ENCODE data around the gene FBXO46. TPM values are rescaled to one million over a fixed set of nuclear protein-coding genes. Genes with fewer than 3 reads are reported as not detected.

Gene FBXO46, protein sequence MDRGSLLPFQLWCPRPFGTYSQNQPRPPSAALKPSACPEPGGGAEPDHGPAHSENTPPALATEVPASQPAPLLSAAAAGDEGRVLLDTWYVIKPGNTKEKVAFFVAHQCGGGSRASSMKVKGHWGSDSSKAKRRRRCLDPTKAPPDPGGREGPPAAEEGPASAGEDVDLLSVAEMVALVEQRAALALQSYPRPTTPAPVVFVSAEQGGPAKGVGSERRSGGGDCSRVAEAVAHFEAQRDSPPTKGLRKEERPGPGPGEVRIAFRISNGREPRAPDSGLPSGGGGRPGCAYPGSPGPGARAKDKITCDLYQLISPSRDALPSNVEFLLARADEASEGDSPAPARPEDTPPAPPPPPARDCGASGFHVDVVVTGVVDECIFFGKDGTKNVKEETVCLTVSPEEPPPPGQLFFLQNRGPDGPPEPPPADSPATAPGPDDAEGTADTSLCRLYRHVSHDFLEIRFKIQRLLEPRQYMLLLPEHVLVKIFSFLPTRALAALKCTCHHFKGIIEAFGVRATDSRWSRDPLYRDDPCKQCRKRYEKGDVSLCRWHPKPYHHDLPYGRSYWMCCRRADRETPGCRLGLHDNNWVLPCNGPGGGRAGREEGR
- 23.2 and 31.5 TPM in 2 replicates for total RNA-seq (2014; rRNA removed; shearing (Covaris generic))

GRCh38 chr19:45730368-45731288, at the start of gene FBXO46:
TSS of gene FBXO46 (minus strand) at chr19:45730896. CDS start at chr19:45713495, 17,401 bp downstream.

GRCh38 chr19:45768984-45769782, 38.5 kb upstream of the FBXO46 start, which contains the start of gene SIX5:
TSS of gene SIX5 (minus strand) at chr19:45769252. CDS start at chr19:45768844, 408 bp downstream.

GRCh38 chr19:45733160-45733810, 2.6 kb upstream of the FBXO46 start, which contains the start of gene MEIOSIN:
TSS of gene MEIOSIN (plus strand) at chr19:45733439. CDS start at chr19:45735377, 1,938 bp downstream.

GRCh38 chr19:45692187-45693105, 38.2 kb downstream of the FBXO46 start, which contains the start of gene QPCTL:
TSS of gene QPCTL (plus strand) at chr19:45692666. CDS start at chr19:45692704, 38 bp downstream.

GRCh38 chr19:45691516-45692186, 39.0 kb downstream of the FBXO46 start, which contains the start of gene SNRPD2:
TSS of gene SNRPD2 (minus strand) at chr19:45691953. CDS start at chr19:45691888, 65 bp downstream.

GRCh38 chr19:45667620-45668341, 62.9 kb downstream of the FBXO46 start, which contains the start of gene GIPR:
TSS of gene GIPR (plus strand) at chr19:45668221. CDS start at chr19:45669521, 1,300 bp downstream.

Small RNAs within 50 kb of the gene (small RNA-seq; reads per million reads assigned to genes)
- not detected for gene MIR642A

Other genes starting within 250 kb of the FBXO46 start
- 3.5 and 5.0 TPM in 2 replicates for gene RTN2, start 233.8 kb downstream of the FBXO46 start, total RNA-seq (2014; rRNA removed; shearing (Covaris generic))
- gene PPM1N, start 232.5 kb downstream of the FBXO46 start, total RNA-seq (2014; rRNA removed; shearing (Covaris generic)) = 2.2 and 2.8 TPM in 2 replicates
- 96.6 and 98.0 TPM in 2 replicates for gene VASP, start 223.4 kb downstream of the FBXO46 start, total RNA-seq (2014; rRNA removed; shearing (Covaris generic))
- 7.5 and 9.9 TPM in 2 replicates for gene OPA3, start 146.1 kb downstream of the FBXO46 start, total RNA-seq (2014; rRNA removed; shearing (Covaris generic))
- gene GPR4, start 128.7 kb downstream of the FBXO46 start, total RNA-seq (2014; rRNA removed; shearing (Covaris generic)) = 0.04 and 0.13 TPM in 2 replicates
- 59.8 and 70.0 TPM in 2 replicates for gene EML2, start 91.5 kb downstream of the FBXO46 start, total RNA-seq (2014; rRNA removed; shearing (Covaris generic))
- 0.03 and 1.2 TPM in 2 replicates for gene GIPR, start 62.7 kb downstream of the FBXO46 start, total RNA-seq (2014; rRNA removed; shearing (Covaris generic))
- gene SNRPD2, start 38.9 kb downstream of the FBXO46 start, total RNA-seq (2014; rRNA removed; shearing (Covaris generic)) = 904 and 1,025 TPM in 2 replicates
- 15.0 and 18.7 TPM in 2 replicates for gene QPCTL, start 38.2 kb downstream of the FBXO46 start, total RNA-seq (2014; rRNA removed; shearing (Covaris generic))
- gene MEIOSIN, start 2.5 kb upstream of the FBXO46 start, total RNA-seq (2014; rRNA removed; shearing (Covaris generic)) = 0.40 TPM in 1 of 2 replicates, not detected in the other
- 22.1 and 24.4 TPM in 2 replicates for gene SIX5, start 38.4 kb upstream of the FBXO46 start, total RNA-seq (2014; rRNA removed; shearing (Covaris generic))
- 28.1 and 29.7 TPM in 2 replicates for gene DMPK, start 51.6 kb upstream of the FBXO46 start, total RNA-seq (2014; rRNA removed; shearing (Covaris generic))
- gene DMWD, start 61.9 kb upstream of the FBXO46 start, total RNA-seq (2014; rRNA removed; shearing (Covaris generic)) = 73.8 and 79.2 TPM in 2 replicates
- gene RSPH6A, start 84.4 kb upstream of the FBXO46 start, total RNA-seq (2014; rRNA removed; shearing (Covaris generic)) = 0.41 TPM in 1 of 2 replicates, not detected in the other
- gene SYMPK, start 132.3 kb upstream of the FBXO46 start, total RNA-seq (2014; rRNA removed; shearing (Covaris generic)) = 75.3 and 87.1 TPM in 2 replicates
- not detected in 2 replicates for gene FOXA3, start 133.4 kb upstream of the FBXO46 start, total RNA-seq (2014; rRNA removed; shearing (Covaris generic))
- 59.7 and 67.2 TPM in 2 replicates for gene IRF2BP1, start 155.2 kb upstream of the FBXO46 start, total RNA-seq (2014; rRNA removed; shearing (Covaris generic))
- gene MYPOP, start 171.7 kb upstream of the FBXO46 start, total RNA-seq (2014; rRNA removed; shearing (Covaris generic)) = 3.3 and 3.5 TPM in 2 replicates
- not detected in 2 replicates for gene NANOS2, start 183.9 kb upstream of the FBXO46 start, total RNA-seq (2014; rRNA removed; shearing (Covaris generic))
- gene NOVA2, start 243.0 kb upstream of the FBXO46 start, total RNA-seq (2014; rRNA removed; shearing (Covaris generic)) = 0.04 TPM in 1 of 2 replicates, not detected in the other